ENCODE results near the gene MPRIP.

DNA sequence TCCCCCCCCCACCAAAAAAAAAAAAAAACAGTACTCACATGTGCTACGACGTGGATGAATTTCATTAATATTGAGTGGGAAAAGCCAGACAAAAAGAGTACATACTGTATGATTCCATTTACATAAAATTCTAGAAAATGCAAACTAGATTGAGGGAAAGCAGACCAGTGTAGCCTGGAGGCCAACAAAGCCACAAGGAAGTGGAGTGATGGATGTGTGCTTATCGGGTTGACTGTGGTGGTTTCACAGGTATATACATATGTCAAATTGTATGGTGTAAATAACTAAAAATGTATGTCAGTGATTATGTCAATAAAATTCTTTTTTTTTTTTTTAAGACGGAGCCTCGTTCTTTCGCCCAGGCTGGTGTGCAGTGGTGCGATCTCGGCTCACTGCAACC is 165.7 kb downstream of the MPRIP start:
- TF ChIP-seq POLR2A (IDR thresholded peaks at IDR 0.05) (no peak), POLR2AphosphoS5 (IDR thresholded peaks at IDR 0.05) (no peak), EP300 (IDR thresholded peaks at IDR 0.05) (no peak)
- TF ChIP-seq, protein P1, sequence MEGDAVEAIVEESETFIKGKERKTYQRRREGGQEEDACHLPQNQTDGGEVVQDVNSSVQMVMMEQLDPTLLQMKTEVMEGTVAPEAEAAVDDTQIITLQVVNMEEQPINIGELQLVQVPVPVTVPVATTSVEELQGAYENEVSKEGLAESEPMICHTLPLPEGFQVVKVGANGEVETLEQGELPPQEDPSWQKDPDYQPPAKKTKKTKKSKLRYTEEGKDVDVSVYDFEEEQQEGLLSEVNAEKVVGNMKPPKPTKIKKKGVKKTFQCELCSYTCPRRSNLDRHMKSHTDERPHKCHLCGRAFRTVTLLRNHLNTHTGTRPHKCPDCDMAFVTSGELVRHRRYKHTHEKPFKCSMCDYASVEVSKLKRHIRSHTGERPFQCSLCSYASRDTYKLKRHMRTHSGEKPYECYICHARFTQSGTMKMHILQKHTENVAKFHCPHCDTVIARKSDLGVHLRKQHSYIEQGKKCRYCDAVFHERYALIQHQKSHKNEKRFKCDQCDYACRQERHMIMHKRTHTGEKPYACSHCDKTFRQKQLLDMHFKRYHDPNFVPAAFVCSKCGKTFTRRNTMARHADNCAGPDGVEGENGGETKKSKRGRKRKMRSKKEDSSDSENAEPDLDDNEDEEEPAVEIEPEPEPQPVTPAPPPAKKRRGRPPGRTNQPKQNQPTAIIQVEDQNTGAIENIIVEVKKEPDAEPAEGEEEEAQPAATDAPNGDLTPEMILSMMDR (IDR thresholded peaks at IDR 0.05): no peak
